HepG2 (cell line): ENCODE data around the gene RUVBL1. TPM values are rescaled to one million over a fixed set of nuclear protein-coding genes. Genes with fewer than 3 reads are reported as not detected.

ENCODE experiments used
- AHDC1 ChIP-seq: sonication (generic); formaldehyde crosslinking; IDR thresholded peaks from 2 replicates; pipeline ENCODE4 v1.5.1; 2020; ENCODE audit warnings: mild to moderate bottlenecking, missing genetic modification reagents, borderline replicate concordance
- AHR ChIP-seq: IDR thresholded peaks from 2 replicates; pipeline ENCODE4 v1.6.1; 2018; ENCODE audit warnings: missing genetic modification reagents, missing compliant biosample characterization
- FOSL2 ChIP-seq: sonication (generic); formaldehyde crosslinking; IDR thresholded peaks from 2 replicates; pipeline ENCODE4 v1.4.0; 2020; ENCODE audit warnings: missing genetic modification reagents
- FOXK1 ChIP-seq: sonication (generic); formaldehyde crosslinking; IDR thresholded peaks from 2 replicates; pipeline ENCODE4 v1.4.0; 2020; ENCODE audit warnings: low read depth, missing genetic modification reagents, borderline replicate concordance
- HMGXB4 ChIP-seq, 2 experiments: sonication (generic) in 1 of 2; formaldehyde crosslinking in 1 of 2; IDR thresholded peaks; 2 replicates each; pipeline versions ENCODE4 v1.4.0 to v1.6.1; 2018 to 2020; ENCODE audit warnings: missing genetic modification reagents in 2 of 2, borderline replicate concordance in 1 of 2, low read depth in 1 of 2, mild to moderate bottlenecking in 1 of 2, missing biosample characterization in 1 of 2
- JDP2 ChIP-seq: sonication (generic); formaldehyde crosslinking; IDR thresholded peaks from 2 replicates; pipeline ENCODE4 v1.8.1; 2022; ENCODE audit warnings: missing genetic modification reagents, borderline replicate concordance
- KDM5A ChIP-seq: fragments of 200-600 bp; sonication (generic); IDR thresholded peaks from 2 replicates; pipeline ENCODE4 v1.7.0; 2018; ENCODE audit warnings: antibody characterized with exemption, mild to moderate bottlenecking, low read length, borderline replicate concordance
- MEIS1 ChIP-seq: sonication (generic); formaldehyde crosslinking; IDR thresholded peaks from 2 replicates; pipeline ENCODE4 v1.9.0; 2021; ENCODE audit warnings: mild to moderate bottlenecking, missing genetic modification reagents, moderate library complexity, borderline replicate concordance
- MLX ChIP-seq: IDR thresholded peaks from 2 replicates; pipeline ENCODE4 v1.6.1; 2016
- MTF2 ChIP-seq: sonication (generic); formaldehyde crosslinking; IDR thresholded peaks from 2 replicates; pipeline ENCODE4 v1.5.0; 2020; ENCODE audit warnings: missing genetic modification reagents, borderline replicate concordance
- ZBTB43 ChIP-seq: sonication (generic); formaldehyde crosslinking; conservative IDR thresholded peaks from 2 replicates; pipeline ENCODE4 v1.4.0; 2020; ENCODE audit warnings: missing genetic modification reagents
- ZFAT ChIP-seq: sonication (generic); formaldehyde crosslinking; conservative IDR thresholded peaks from 2 replicates; pipeline ENCODE4 v1.8.1; 2023; ENCODE audit warnings: missing genetic modification reagents, inconsistent platforms
- ZFP91 ChIP-seq: sonication (generic); formaldehyde crosslinking; IDR thresholded peaks from 2 replicates; pipeline ENCODE4 v1.9.0; 2022; ENCODE audit warnings: missing genetic modification reagents, mild to moderate bottlenecking, borderline replicate concordance
- ZNF253 ChIP-seq: sonication (generic); formaldehyde crosslinking; IDR thresholded peaks from 2 replicates; pipeline ENCODE4 v1.8.0; 2022; ENCODE audit warnings: mild to moderate bottlenecking, missing genetic modification reagents, borderline replicate concordance
- ZNF558 ChIP-seq: sonication (generic); formaldehyde crosslinking; IDR thresholded peaks from 2 replicates; pipeline ENCODE4 v1.9.0; 2022; ENCODE audit warnings: mild to moderate bottlenecking, missing genetic modification reagents, borderline replicate concordance
- ZNF644 ChIP-seq: IDR thresholded peaks from 2 replicates; pipeline ENCODE4 v1.6.1; 2016; ENCODE audit warnings: low read depth
- polyA plus RNA-seq, 8 experiments: library from polyadenylated mRNA; depleted of rRNA in 3 of 8; stranded (reverse) in 7 of 8; unstranded in 1 of 8; fragments of >200 nt; fragmentation: Illumina TruSeq in 4 of 8; extraction: Trizol in 4 of 8; gene quantifications; 2 replicates each; pipeline versions ENCODE4 v1.2.1 to v1.2.3, GENCODE V29; 2011 to 2016; ENCODE audit warnings: low read depth in 4 of 8, missing spikeins in 1 of 8, mixed read lengths in 1 of 8; ENCODE audit not compliant: insufficient read depth in 1 of 8
- total RNA-seq, 5 experiments: library from RNA; depleted of rRNA; stranded (reverse); fragments of >200 nt; fragmentation: Illumina TruSeq; extraction: Trizol; gene quantifications; 2 replicates each; pipeline ENCODE4 v1.2.3, GENCODE V29; 2016; ENCODE audit warnings: low read depth in 1 of 5

The RUVBL1 gene
- total and polyA plus RNA-seq, 2 of the 13 experiments (the other 11 are each of a cell fraction or from before 2014, with no cell fraction given) = 32.7 to 86.3 TPM

- TF ChIP-seq HMGXB4 (CRISPR knock-in tag; IDR thresholded peaks at IDR 0.05; ENCODE audit: borderline replicate concordance in 1 of 2, low read depth in 1 of 2) = peak; percentile 94 to 96
- no peak for TF ChIP-seq ZNF253 (CRISPR knock-in tag)
- TF ChIP-seq MLX (CRISPR knock-in tag) = peak; percentile 51; the same call in 1 of the 2 replicates
- 0 out of 2 replicates have a peak, but pooled peaks have one; percentile 34 for TF ChIP-seq MEIS1
- peak; percentile 64 for TF ChIP-seq FOSL2 (CRISPR knock-in tag)
- no peak for TF ChIP-seq ZBTB43
- TF ChIP-seq KDM5A = peak; percentile 90
- no peak for TF ChIP-seq AHDC1 (CRISPR knock-in tag)
- TF ChIP-seq AHR = peak; percentile 98; the same call in 1 of the 2 replicates
- no peak for TF ChIP-seq ZFAT (CRISPR knock-in tag)
- TF ChIP-seq ZFP91 = peak; percentile 96
- peak; percentile 78; the same call in 1 of the 2 replicates for TF ChIP-seq ZNF558 (CRISPR knock-in tag)
- TF ChIP-seq ZNF644 = 0 out of 2 replicates have a peak, but pooled peaks have one; percentile 17
- peak; percentile 71; the same call in 1 of the 2 replicates for TF ChIP-seq FOXK1 (CRISPR knock-in tag)
- TF ChIP-seq JDP2 (CRISPR knock-in tag) = no peak
- TF ChIP-seq MTF2 = no peak
These were observed 29.8 kb upstream of the RUVBL1 start, which contains the start of gene EEFSEC (continued) for GRCh38 chr3:128153156-128154041.
